NCI-H2196 treated with DMSO at 0.1 percent for 48 hours (cell line): ENCODE data around the gene ADRA2C.

Source experiments
- DNase-seq: peaks from one replicate; lab custom pipeline; 2025; ENCODE audit not compliant: unreplicated experiment; lab: John Stamatoyannopoulos, UW

The ADRA2C gene

DNA sequence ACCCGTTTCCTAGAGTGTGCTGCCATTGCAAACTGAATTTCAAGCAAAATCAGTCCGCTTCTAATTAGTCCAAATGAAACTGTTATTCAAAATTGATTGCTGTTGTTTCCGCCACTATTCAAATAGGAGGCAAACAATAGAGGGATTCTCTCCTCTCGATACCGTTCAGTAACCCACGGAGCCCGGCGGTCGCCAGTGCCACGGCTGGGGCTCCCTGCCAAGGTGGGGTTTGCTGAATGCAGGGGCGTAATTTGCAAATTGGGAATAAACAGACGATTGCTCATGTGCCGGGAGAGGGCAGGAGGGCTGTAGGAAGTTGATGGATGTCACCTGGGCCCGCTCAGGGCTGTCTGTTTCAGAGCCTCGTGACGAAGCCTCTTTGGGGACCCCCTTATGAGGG lies 8.8 kb downstream of the ADRA2C start:
- DNase-seq = no peak

DNA sequence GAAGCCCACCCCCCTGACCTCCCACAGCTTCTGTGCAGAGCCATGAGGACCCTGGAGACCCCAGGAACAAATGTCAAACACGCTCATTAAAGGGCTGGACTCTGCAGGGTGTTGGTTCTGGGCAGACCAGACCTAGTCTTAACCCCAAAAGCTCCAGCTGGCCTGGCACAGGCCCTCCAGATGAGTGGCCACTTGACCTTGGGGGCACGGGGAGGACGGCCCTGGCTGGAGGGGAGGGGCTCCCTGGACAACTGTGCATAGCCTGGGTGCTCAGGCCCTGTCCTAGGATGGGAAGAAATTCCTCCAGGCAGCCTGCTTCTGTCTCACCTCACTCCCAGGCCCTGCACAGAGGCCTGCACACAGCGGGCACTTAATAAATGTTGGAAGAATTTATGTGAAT lies 9.4 kb downstream of the ADRA2C start:
- DNase-seq = no peak

DNA sequence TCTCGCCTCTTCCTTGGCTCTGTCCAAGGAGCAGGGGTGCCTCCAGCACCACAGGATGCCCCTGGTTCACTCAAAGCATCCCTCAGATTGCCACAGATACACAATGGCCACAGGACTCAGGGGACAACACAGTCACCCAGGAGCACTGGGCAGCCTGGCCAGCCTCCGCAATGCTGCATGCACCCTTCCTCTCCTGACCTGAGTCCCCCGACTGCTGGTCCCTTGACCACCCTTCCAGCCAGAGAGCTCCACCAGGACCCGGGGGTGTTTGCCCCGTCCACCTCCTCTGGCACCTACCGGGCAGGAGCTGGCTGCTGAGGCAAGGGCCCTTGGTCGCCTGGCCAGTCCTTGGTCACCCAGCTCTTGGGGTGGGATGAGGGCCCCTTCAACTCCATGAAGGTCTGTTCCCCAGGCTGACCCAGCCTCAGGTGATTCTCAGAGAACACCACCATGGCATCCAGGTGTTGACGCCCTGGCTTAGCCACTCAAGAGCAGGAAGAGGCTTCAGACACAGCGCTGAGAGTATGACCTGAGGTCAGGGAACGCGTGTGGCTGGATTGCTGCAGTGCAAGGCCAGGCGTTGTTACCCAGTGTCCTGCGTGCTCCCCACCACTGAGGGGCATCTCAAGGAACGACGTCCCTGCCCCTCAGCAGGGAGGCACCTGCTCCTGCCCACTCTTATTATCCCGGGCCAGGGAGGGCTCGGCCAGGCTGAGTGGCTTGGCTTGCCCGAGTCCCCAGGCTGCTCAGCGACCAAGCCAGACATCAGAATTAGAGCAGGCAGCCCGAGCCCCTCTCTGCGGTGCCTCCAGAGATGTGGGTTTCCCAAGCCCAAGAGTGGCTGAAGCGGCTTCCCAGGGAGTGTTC lies 10.2 kb downstream of the ADRA2C start:
- DNase-seq = no peak

DNA sequence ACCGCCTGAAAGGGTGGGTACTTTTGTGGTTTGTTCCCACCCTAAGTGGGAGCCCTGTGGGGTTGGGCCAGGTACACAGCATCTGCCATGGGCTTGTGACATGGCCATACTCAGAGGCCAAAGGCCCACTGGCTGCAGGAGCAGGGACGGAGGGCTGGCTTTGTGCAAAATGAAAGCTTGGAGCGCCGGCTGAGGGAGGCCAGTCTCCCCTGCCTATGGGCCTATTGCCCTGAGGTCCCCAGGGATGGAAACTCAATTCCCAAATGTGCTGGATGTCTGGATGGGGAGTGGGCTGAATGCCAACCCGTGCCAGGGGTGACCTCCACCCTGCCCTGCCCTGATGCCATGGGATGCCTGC lies 10.8 kb downstream of the ADRA2C start:
- no peak for DNase-seq

DNA sequence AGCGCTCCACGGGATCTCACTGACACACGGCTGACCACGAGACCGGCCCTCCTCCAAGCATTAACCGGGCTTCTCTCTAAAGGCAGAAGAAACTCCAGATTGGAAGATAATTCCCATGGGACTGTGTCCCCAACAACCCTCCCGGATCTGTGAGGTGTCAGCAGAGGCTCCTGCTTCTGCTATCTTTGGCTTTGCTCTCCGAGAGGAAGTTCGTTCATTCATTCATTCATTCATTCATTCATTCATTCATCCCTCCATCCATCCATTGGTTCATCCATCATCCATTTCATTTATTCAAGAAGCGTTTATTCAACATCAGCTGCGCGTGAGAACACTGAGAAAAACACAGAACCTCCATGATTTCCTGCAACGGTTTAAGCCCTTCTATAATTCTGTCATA lies 11.5 kb downstream of the ADRA2C start:
- no peak for DNase-seq

DNA sequence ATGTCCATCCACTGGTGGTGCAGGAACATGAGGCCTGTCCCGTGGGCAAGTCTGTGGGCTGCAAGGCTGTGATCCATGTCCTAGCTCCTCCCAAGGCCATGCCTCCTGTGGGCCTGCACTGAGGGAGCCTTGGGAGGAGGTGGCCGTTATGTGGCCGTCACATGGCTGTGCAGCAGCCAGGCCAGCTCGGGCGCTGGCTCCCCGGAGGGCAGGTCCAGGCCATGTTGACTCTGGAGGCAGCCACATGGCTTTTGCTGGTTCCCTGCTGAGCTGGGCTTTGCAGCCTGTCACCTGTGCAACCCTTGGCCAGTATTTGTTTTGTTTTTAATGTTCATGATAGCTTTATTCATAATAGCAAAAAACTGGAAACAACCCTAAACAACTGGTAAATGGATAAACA lies 13.3 kb downstream of the ADRA2C start:
- no peak for DNase-seq

DNA sequence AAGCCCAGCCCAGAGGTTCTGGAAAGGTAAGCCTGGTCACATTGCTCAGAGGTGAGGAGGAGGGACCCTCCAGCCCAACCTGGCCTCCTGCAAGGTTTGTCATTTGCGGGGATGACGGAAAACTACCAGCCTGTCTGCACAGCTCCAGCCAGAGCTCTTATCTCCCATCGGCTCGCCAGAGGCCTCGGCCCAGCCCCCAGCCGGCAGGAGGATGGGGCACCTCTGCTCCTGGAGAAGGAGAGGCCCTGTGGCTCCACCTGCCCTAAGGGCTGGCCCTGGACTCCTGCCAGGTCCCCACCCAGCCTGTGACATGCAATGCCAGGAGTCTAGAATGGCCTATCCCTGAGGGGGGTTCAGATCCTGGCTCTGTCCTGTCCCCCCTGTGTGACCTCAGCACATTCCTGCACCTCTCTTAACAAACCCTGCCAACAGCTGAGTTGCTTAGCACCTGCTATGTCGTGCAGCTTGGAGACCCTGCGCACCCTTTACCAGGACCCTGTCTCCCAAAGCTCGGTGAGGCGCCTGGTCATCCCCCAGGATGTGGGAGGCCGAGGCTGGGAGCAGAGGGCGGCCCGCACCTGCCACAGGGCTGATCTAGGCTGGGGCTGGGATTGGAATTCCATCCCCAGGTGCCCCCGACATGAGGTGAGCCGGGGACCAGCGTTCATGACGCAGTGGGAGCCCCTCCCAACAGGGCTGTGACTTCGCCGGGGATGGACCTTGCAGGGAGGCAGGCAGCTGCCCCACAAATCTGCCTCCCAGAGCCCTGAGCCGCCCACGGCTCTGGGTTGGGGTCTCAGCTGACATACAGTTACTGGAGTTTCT lies 14.4 kb downstream of the ADRA2C start:
- peak; percentile 9 for DNase-seq

DNA sequence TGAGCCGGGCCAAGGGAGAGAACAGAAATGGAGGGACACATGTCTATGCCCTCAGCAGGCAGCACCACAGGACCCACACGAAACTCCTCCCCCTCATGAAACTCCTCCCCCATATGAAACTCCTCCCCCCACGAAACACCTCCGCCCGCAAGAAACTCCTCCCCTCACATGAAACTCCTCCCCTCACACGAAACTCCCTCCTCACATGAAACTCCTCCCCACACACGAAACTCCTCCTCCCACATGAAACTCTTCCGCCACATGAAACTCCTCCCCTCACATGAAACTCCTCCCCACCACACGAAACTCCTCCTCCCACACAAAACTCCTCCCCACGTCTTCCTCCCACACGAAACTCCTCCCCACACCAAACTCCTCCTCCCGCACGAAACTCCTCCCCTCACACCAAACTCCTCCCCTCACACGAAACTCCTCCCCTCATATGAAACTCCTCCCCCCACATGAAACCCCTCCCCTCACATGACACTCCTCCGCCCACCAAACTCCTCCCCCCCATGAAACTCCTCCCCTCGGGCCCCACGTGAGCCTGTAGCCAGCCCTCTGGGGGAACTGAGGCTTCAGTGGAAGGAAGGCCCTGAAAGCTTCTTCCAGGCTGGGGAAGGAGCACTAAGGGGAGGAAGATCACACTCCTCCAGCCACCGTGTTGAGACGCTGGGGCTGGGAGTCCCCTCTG lies 15.2 kb downstream of the ADRA2C start:
- DNase-seq = no peak

DNA sequence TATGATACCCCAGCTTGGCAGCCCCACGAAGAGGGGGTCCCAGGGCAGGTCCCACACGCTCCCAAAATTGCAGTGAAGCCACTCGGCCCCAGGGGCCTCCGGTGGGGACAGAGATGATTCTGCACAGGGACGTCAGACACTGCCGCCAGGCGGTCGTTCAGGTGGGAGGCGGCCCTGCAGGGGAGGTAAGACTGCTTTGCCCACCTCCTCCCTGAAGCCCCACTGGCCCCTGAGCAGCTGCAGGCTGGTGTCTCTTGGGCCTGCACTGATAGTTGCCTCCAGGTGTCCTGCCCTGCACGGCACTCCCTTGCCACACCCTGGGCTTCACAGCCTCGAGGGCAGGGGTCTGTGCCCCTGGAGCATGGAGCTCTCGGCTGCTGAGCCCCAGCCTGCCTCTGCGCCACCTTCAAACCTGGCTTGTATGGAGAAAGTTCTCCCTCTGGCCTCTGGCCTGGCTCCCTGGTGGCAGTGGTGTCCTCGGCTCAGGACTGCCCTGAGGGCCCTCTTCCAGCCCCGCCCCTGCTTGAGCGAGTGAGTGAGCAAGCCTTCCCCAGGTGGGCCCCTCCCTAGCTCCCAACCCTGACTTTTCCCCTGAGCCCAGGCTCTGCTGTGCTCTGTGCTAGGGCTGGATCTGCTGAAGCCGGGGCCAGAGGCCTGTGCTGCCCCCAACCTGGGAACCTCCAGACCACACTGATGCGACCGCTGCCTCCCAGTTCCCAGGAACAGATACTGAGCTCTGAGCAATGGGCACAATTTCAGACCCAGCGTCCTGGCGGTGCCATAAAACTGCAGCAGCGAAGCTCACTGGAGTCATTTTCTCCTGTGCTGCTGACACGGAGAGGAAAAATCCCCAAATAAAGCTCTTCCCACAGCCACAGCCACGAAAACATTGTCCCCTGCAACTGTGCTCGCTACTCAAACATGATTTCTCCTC lies 16.1 kb downstream of the ADRA2C start:
- no peak for DNase-seq

DNA sequence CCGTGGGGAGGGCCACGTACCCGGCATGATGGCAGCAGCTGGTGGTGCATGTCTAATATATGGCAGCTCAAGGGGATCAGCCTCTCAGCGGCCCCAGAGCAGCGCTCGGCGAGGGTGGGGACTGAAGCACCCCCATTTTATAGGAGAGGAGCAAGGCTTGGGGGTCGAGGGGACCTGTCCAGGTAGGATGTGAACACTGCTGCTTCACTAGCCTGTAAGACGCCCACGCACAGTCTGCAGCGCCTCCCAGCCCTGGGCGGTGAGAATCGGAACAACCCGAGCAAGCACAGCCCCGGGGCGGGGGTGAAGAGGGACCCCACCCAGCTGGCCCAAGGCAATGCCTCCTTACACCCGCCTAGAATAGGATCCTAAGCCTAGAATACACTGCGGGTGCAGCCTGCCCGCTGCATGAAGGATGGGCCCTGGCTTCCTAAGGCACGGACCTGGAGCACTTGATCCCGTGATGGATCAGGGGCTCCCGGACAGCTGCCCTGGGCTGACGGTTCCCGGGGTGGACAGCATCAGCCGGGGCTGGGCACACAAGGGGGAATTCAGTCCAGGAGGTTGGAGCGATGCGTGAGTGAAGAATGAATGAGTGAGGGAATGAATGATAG lies 17.6 kb downstream of the ADRA2C start:
- DNase-seq = no peak

DNA sequence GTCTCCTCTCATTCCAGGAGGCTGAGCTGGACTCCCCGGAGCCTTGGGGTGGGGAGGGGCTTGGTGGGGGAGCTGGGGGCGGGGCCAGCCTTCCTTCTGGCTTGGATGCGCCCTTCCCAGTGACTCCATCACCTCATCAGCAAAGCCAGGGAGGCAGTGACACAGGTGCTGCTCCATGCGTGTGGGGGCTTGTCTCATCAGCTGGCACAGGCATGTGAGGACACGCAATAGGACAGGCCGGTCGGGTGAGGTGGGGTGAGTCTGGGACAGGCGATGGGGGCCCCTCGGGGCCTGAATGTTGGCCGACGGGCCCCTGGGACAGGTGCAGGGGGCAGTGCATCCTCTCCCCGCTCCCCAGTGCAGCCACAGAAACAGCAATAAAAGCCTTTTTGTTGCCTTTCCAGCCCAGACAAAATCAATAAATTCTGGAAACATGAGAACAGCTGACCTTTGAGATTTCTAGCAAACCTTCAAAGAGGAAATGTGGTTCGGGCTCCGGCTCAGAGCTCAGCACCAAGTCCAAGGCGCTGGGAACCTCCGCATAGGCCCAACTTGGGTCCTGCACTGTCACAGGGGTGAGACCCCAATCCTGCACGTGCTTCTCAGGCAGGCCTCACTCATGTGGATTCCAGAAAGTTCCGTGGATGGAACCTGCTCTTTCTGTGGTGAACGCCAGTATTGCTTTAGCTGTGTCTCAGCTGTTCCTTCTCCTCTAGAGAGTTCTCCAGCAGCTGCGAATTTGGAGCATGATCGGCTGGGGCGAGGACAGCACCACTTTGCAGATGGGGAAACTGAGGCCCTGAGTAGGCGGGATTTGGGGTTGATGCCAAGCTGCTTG lies 18.5 kb downstream of the ADRA2C start:
- DNase-seq = peak; percentile 60

DNA sequence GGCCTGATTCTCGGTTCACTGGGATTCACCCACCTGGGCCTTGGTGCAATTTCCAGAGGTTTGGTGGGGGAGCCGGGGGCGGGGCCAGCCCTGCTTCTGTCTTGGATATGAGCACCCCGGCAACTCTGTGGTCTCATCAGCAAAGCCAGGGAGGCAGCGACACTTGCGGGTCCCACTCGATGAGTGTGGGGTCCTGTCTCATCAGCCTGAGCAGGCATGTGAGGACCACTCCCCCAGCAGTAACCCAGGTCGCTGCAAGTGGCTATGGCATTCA lies 19.0 kb downstream of the ADRA2C start:
- no peak for DNase-seq

DNA sequence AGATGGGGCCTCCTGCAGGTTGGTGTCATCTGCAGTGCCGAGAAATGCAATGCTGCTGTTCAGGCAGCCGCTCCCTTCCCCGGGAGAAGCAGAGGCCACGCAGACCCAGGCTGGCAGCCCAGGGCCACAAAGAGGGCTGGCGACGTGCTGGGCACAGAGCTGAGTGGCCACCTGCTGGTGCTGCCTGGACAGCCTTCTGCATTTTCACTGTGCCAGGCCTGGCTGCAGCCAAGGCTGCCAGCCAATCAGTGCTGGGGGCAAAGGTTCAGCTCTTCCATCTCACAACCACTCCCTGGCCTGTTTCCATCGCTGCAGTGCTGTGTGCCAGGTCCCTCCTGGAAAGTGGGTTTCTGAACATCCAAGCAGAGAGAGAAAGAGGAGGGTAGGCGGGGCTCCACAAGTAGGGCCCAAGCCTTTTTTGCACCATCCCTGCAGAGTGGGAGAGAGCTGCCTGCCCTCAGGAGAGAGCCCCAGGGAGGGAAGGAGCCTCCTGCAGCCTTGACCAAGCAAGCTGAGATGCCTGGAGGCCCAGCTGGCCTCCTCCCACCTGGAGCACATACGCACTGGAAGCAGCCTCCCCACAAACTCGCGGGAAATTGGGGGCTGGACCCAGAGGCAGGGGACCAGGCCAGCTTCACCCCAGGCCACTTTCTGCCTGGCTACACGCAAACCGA lies 20.1 kb downstream of the ADRA2C start:
- peak; percentile 85 for DNase-seq

DNA sequence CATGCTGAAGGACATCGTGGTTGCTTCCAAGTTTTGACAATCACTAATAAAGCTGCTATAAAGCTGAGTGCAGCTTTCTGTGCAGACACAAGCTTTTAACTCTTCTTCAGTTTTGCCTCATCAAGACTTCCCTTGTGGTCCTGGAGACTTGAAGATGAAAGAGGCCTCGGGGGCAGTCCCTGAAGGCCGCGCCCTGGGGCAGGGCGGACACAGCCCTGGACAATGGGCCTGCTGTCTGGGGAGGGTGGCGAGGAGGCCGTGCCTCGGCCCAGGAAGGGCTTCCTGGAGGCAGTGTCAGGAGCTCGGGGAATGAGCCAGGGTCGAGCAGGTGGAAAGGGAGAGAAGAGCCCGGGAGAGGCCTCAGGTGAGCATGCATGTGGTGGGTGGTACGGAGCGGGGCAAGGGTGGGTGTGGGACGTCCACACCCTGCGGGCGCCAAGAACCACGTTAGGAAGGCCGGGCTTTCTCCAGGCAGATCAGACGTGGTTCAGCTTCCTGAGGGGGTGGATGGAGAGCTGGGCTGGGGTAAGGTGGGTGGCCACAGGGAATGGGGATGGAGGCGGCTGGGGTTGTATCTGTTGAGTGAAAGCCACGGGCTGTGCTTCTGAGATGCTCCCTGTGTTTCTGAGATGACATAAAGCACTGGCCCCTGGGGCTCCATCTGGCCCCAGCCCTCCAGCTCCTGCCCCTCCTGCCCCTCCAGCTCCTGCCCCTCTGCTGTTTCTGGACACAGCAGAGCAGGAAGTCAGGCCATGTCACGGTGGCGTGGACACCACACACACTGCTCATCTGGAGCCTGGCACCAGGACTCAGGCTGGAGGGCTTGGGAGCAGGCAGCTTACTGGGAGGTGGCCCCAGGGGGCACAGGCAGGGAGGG lies 21.5 kb downstream of the ADRA2C start:
- no peak for DNase-seq

DNA sequence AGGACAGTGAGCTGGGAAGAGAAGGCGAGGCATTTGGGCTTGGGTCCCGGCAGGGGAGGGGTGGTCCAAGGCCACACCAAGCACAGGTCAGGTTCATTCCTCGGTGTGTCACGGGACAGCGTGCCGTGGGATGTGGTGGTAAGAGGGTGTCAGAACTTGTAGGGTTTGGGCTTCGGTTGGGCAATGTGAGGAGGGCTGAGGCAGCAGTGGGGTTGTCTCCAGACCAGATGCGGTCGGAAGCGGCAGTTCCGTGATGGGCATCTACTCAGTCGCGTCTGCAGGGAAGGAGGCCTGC lies 22.1 kb downstream of the ADRA2C start:
- DNase-seq = no peak

DNA sequence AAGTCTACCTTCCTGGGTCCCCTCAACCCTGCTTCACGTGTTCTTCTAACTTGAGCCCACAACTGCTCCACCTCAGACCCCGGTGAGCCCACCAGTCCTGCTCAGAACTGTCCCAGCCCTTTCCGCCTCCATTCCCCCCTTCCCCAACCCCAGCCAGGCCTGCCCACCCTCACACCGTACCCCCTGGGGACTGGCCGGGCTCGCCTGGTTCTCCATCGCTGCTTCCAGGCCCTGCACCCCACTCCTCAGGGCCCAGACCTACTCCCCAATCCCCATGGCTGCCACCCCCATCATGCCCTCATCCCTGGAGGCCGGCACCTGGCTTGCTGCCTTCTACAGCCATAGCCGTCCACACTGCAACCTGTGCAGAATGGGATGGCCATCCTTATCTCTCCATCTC lies 23.4 kb downstream of the ADRA2C start:
- DNase-seq = no peak

DNA sequence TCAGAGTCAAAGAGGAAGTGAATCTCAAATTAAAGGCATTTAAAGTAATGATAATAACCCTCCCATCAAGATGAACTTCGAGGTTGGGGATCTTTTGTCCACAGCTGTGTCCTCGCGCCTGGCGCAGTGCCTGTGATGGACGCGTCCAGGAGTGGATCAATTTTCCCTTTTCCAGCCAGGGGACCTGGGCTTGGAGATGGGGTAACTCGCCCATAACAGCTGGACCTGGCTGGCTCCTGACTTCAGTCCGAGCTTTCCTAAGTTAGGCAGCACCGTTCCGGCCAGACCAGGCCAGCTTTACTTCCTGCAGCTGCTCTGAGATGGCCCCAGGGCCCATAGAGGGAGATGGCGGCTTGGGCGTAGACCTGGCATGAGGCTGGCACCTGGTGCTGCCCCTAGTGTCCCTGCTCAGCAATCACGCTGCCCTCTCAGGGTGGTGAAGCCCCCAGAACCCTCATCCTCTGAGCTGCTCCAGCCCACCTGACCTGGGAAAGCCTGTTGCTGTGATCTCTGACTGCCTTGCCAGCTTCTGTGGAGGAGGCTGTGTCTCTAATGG lies 23.9 kb downstream of the ADRA2C start:
- peak; percentile 87 for DNase-seq

DNA sequence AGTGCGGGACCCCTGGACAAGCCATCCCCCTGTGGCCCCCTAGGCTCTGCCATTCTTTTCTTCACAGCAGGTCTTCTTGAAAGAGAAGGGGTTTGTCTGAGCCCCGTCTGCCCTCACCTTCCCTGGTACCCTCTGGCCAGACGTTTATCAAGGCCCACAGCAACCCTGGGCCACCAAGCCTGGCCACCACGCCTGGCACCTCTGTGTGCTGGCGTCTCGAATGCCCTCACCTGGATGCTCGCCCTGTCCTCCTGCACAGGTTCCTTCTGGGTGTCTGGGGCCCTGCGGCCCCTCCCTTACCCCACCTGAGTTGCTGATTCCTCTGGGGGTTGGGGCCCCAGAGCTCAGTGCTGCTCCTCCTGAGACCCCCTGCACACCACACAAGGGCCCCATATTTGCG lies 25.1 kb downstream of the ADRA2C start:
- no peak for DNase-seq
